ENCODE measurements around the gene HGFAC. TPM values are rescaled to one million over a fixed set of nuclear protein-coding genes. Genes with fewer than 3 reads are reported as not detected.
A peak's percentile ranks its signal among the peaks of the same experiment; 100 is the strongest.

The HGFAC gene
- total RNA-seq, 1 experiment from 2014 or later = 0.04 TPM

GRCh38 chr4:3449574-3450534 lies 8.1 kb downstream of the HGFAC start:
- intact Hi-C loops (cut with micrococcal nuclease) = no loop called here
- ChIA-PET CTCF (no interaction called here), POLR2A (ENCODE audit: unreplicated experiment) (no interaction called here)
- Histone ChIP-seq H3K36me3 (ENCODE audit: low read depth, low read length) (no peaks in the 10 kb centered on the region), H3K4me1 (ENCODE audit: insufficient read depth, low read length) (peaks cover 8% of the 10 kb centered on the region; the same call in 1 of the 2 replicates), H3K27me3 (ENCODE audit: low read length) (no peaks in the 10 kb centered on the region), H3K4me2 (ENCODE audit: low read length) (no peak overlapping the region), H3K27ac (ENCODE audit: low read length) (no peak overlapping the region), H3K79me2 (ENCODE audit: low read length) (no peaks in the 10 kb centered on the region), H2AFZ (ENCODE audit: low read length) (no peak overlapping the region), H4K20me1 (ENCODE audit: low read length) (no peaks in the 10 kb centered on the region), H3K9me2 (replicated peaks; ENCODE audit: low read length) (no peaks in the 10 kb centered on the region), H3K4me3 (ENCODE audit: low read length) (no peak overlapping the region), H3K9me3 (ENCODE audit: low read length) (no peaks in the 10 kb centered on the region), H3K9ac (ENCODE audit: low read length) (no peak overlapping the region), H3F3A (ENCODE audit: low read length, unreplicated experiment) (no peaks in the 10 kb centered on the region)
- ATAC-seq = no peak
- no peak for DNase-seq
- BruUV-seq (replicated peaks) = no TSS peak
- TF ChIP-seq EZH2phosphoT487 (IDR thresholded peaks at IDR 0.05; ENCODE audit: borderline replicate concordance, low read length) = no peak
- TF ChIP-seq CTCF (conservative IDR thresholded peaks at IDR 0.05; ENCODE audit: low read depth, low read length) = no peak
- TF ChIP-seq EZH2 (IDR thresholded peaks at IDR 0.05; ENCODE audit: low read length, unreplicated experiment) = no peak

GRCh38 chr4:3450643-3451042 lies 8.9 kb downstream of the HGFAC start:
- DNase-seq = no peak
- no peaks in the 10 kb centered on the region for H3K27me3 ChIP-seq (ENCODE audit: low read length)
- ATAC-seq = no peak
- TF ChIP-seq EZH2 (IDR thresholded peaks at IDR 0.05; ENCODE audit: low read length, unreplicated experiment) = no peak
- H3K27ac ChIP-seq (ENCODE audit: low read length) = no peak overlapping the region
- H3K4me3 ChIP-seq (ENCODE audit: low read length) = no peak overlapping the region
- ChIA-PET CTCF (no interaction called here), POLR2A (ENCODE audit: unreplicated experiment) (no interaction called here)
- H3K4me1 ChIP-seq (ENCODE audit: insufficient read depth, low read length) = peaks cover 8% of the 10 kb centered on the region; the same call in 1 of the 2 replicates
- H3K4me2 ChIP-seq (ENCODE audit: low read length) = no peak overlapping the region
- H3K36me3 ChIP-seq (ENCODE audit: low read depth, low read length) = no peaks in the 10 kb centered on the region
- no peaks in the 10 kb centered on the region for H3K9me2 ChIP-seq (replicated peaks; ENCODE audit: low read length)
- intact Hi-C loops (cut with micrococcal nuclease) = no loop called here
- no peak overlapping the region for H2AFZ ChIP-seq (ENCODE audit: low read length)
- no peaks in the 10 kb centered on the region for H3F3A ChIP-seq (ENCODE audit: low read length, unreplicated experiment)
- H3K9me3 ChIP-seq (ENCODE audit: low read length) = no peaks in the 10 kb centered on the region
- no peak overlapping the region for H3K9ac ChIP-seq (ENCODE audit: low read length)
- H4K20me1 ChIP-seq (ENCODE audit: low read length) = no peaks in the 10 kb centered on the region
- no TSS peak for BruUV-seq (replicated peaks)
- no peaks in the 10 kb centered on the region for H3K79me2 ChIP-seq (ENCODE audit: low read length)

- ChIA-PET POLR2A (ENCODE audit: unreplicated experiment) (no interaction called here), CTCF (no interaction called here)
- no peaks in the 10 kb centered on the region for H3K36me3 ChIP-seq (ENCODE audit: low read depth, low read length)
- H4K20me1 ChIP-seq (ENCODE audit: low read length) = no peaks in the 10 kb centered on the region
- no peaks in the 10 kb centered on the region for H3K27me3 ChIP-seq (ENCODE audit: low read length)
- TF ChIP-seq EZH2phosphoT487 (IDR thresholded peaks at IDR 0.05; ENCODE audit: borderline replicate concordance, low read length) (no peak), CTCF (conservative IDR thresholded peaks at IDR 0.05; ENCODE audit: low read depth, low read length) (no peak), EZH2 (IDR thresholded peaks at IDR 0.05; ENCODE audit: low read length, unreplicated experiment) (no peak)
- H3K9me2 ChIP-seq (replicated peaks; ENCODE audit: low read length) = no peaks in the 10 kb centered on the region
- intact Hi-C loops (cut with micrococcal nuclease) = no loop called here
- no TSS peak for BruUV-seq (replicated peaks)
- H3K4me2 ChIP-seq (ENCODE audit: low read length) = peak overlapping the region; percentile 33; the same call in 1 of the 2 replicates
- H3K9ac ChIP-seq (ENCODE audit: low read length) = no peak overlapping the region
- no peaks in the 10 kb centered on the region for H3K9me3 ChIP-seq (ENCODE audit: low read length)
- peak overlapping the region; percentile 61; the same call in 1 of the 2 replicates for H2AFZ ChIP-seq (ENCODE audit: low read length)
- H3K4me3 ChIP-seq (ENCODE audit: low read length) = no peak overlapping the region
- no peaks in the 10 kb centered on the region for H3F3A ChIP-seq (ENCODE audit: low read length, unreplicated experiment)
- H3K27ac ChIP-seq (ENCODE audit: low read length) = no peak overlapping the region
- DNase-seq (peak; percentile 37), ATAC-seq (peak; percentile 55)
- no peaks in the 10 kb centered on the region for H3K79me2 ChIP-seq (ENCODE audit: low read length)
- H3K4me1 ChIP-seq (ENCODE audit: insufficient read depth, low read length) = peaks cover 8% of the 10 kb centered on the region; the same call in 1 of the 2 replicates
Observed at GRCh38 chr4:3451956-3452355, 10.2 kb downstream of the HGFAC start.
